Stimulated activated effector memory CD8-positive, alpha-beta T cell treated with anti-CD3 and anti-CD28 coated beads, Interleukin-12 subunit alpha, Interleukin-12 subunit beta, amount 100 ng/mL, for 72 hours (primary cell): ENCODE results near the gene LYL1.

ENCODE experiments used
- ATAC-seq: fragments of 150-1000 bp; cut with Tn5 transposase; 2 replicates; pipeline ENCODE4 v1.10.0; 2021
- DNase-seq, 2 donors: peaks; one replicate each; pipeline ENCODE4 v3.0.0; 2021 to 2022; ENCODE audit warnings: low spot score in 2 of 2
- H3K27ac Mint-ChIP-seq: one replicate; pipeline ENCODE4 v1.8.0; 2022; ENCODE audit warnings: mild to moderate bottlenecking, mixed read lengths
- H3K36me3 Mint-ChIP-seq: one replicate; pipeline ENCODE4 v1.8.0; 2022; ENCODE audit warnings: mild to moderate bottlenecking, mixed read lengths
- H3K4me1 Mint-ChIP-seq: one replicate; pipeline ENCODE4 v1.8.0; 2022; ENCODE audit warnings: mixed read lengths
- H3K4me3 Mint-ChIP-seq: one replicate; pipeline ENCODE4 v1.8.0; 2022; ENCODE audit warnings: mild to moderate bottlenecking, mixed read lengths
- H3K9me3 Mint-ChIP-seq: one replicate; pipeline ENCODE4 v1.8.0; 2022; ENCODE audit warnings: mixed read lengths

Gene LYL1

DNA sequence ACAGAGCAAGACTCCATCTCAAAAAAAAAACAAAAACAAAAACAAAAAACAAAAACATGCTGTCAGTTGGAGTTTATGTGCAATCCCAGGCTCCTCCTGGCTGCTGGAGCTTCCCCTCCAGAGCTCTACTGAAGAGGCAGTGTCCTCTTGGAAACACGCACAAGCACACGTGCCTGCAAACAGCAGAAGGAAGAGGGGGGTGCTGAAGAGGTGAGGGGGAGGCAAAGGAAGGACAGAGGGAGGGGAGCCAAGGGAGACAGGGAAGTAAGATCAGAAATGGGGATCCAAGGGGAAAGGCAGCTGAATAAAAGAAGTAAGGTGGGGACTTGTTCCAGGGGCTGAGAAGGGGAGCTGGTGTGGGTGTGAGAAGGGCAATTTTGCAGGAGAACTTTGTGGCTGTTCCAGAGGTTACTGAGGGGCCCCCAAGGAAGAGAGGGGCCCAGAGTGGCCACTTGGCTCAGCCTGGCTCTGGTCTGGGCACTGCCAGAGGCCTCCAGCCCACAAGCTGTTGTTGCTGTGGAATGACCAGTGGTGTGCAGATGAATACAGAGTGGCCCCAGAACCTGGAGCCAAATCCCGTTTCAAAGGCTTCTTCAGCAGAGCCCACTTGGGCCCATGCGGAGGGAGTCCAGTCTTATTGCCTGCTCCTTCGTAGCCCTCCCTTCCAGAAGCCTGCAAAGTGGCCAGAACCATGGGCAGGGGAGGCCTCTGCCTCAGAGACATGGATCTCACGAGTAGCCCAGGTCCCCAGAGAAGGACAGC, 34.4 kb downstream of the LYL1 start:
- Mint-ChIP-seq H3K36me3 (no peaks in the 10 kb centered on the region), H3K9me3 (no peaks in the 10 kb centered on the region), H3K4me1 (no peaks in the 10 kb centered on the region), H3K4me3 (no peak overlapping the region), H3K27ac (no peak overlapping the region)
- DNase-seq (no peak), ATAC-seq (no peak)

DNA sequence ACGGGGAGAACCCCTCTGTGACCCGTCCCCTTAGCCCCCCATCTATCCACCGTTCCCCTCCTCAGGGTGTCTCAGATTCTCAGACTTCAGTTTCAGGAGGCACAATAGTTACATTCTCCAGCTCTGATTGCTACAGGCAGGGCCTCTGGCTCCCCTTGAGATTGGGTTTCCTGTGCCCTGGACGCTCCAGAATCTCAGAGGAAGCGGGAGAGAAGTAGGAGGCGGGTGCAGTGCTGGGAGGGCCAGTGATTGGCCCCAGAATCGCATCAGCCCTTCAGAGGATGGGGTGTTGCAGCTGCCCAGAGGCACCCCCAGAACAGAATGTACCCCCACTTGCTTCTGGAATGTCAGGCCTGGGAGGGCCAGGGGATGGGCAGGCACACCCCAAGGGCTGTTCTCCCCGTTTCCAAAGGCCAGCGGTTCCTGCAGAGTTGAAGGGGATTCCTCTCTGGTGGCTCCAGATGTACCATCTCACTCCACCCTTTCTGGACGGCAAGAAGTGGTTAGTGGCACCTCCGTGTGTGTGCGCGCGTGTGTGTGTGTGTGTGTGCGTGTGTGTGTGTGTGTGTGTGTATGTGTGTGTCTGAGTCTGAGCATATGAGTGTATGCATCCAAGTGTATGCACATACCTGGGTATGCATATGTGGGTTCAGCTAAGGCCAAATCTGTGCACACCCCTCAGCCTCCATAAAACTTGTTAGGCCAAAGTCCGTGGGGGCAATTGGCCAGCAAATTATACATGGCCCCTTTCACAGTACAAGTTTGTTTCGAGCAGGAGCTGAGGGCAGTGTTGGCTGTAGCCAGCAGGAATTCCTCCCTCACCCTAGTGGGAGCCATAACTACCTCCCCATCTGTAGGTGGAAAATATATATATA, 35.5 kb downstream of the LYL1 start:
- DNase-seq (no peak), ATAC-seq (no peak)
- H3K9me3 Mint-ChIP-seq = no peaks in the 10 kb centered on the region
- no peak overlapping the region for H3K27ac Mint-ChIP-seq
- H3K4me1 Mint-ChIP-seq = no peaks in the 10 kb centered on the region
- no peaks in the 10 kb centered on the region for H3K36me3 Mint-ChIP-seq
- no peak overlapping the region for H3K4me3 Mint-ChIP-seq

GRCh38 chr19:13066226-13066625, 36.4 kb downstream of the LYL1 start:
- Mint-ChIP-seq H3K4me1 (peaks cover 2% of the 10 kb centered on the region), H3K4me3 (no peak overlapping the region), H3K36me3 (no peaks in the 10 kb centered on the region), H3K27ac (no peak overlapping the region), H3K9me3 (no peaks in the 10 kb centered on the region)
- ATAC-seq (no peak), DNase-seq (no peak)

DNA sequence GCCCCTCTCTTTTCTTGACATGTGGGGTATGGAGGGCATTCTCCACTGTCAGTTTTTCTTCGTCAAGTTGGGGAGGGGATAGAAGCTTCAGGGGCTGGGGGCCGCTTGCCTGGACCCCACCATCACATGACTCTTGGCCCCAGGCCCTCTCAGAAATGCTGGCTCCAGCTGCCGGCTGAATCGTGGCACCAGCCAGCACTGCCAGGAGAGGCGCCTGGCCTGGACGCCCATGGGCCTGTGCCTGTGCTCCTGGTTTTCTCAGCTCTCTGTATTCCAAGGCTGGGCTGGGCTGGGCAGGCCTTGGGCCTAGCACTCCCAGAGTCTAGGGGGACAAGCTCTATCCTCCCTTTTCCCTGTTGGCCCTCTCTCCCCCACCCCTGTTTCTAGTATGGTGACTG, 38.6 kb downstream of the LYL1 start:
- H3K9me3 Mint-ChIP-seq = no peaks in the 10 kb centered on the region
- ATAC-seq = no peak
- DNase-seq = no peak
- H3K4me3 Mint-ChIP-seq = no peak overlapping the region
- no peaks in the 10 kb centered on the region for H3K36me3 Mint-ChIP-seq
- H3K4me1 Mint-ChIP-seq = peaks cover 7% of the 10 kb centered on the region
- no peak overlapping the region for H3K27ac Mint-ChIP-seq

DNA sequence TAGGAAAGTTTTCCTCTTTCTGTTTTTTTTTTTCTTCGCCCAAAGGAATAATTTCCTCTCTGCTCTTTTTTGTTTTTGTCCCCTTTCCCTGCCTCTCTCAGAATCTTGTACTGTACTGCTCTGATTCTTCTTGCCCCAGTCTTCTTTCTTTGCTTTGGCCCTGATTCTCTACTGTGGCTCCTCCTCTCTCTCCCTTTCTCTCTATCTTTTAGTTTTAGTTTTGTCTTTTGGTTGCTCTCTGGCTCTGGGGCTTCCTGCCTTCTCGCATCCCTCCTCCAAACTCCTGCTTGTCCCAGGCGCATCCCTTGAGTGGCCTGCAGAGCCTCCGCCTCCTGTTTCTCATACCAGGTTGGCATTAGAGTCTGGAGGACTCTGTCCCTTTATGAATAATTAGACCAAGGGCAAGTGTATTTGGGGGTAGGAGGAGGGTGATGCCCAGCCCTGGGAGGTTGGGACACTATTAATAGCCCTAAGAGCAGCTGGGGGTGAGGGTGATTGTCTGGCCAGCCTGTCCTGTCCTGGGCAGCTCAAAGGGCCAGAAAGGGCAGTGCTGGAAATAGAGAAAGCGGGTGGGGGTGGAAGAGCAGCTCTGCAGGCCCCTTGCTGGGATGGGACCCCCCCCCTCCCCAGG, 39.1 kb downstream of the LYL1 start:
- ATAC-seq (no peak), DNase-seq (no peak)
- Mint-ChIP-seq H3K36me3 (no peaks in the 10 kb centered on the region), H3K4me1 (peaks cover 7% of the 10 kb centered on the region), H3K4me3 (no peak overlapping the region), H3K27ac (no peak overlapping the region), H3K9me3 (no peaks in the 10 kb centered on the region)

DNA sequence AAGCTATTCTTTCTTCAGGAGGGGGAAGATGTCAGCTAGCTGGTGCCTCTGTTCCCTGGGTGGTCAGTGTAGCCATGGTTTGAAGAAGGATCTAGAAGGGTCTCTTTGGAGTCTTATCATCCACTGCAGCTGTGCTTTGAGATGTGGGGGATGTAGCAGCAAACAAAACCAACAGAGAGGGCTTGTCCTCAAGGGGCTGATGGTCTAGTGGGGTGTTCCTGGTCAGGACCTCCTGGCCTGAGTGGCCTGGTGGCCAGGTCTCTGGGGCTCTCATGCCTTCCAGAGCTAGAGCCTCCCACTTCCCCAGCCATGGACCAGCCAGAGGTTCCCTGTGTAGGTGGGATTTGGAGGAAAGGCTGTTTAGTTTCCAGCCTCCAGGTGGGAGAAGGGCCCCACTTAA, 40.3 kb downstream of the LYL1 start:
- Mint-ChIP-seq H3K27ac (no peak overlapping the region), H3K36me3 (no peaks in the 10 kb centered on the region), H3K4me1 (peaks cover 7% of the 10 kb centered on the region), H3K4me3 (no peak overlapping the region), H3K9me3 (no peaks in the 10 kb centered on the region)
- ATAC-seq = no peak
- DNase-seq = no peak

GRCh38 chr19:13060964-13061927, 41.4 kb downstream of the LYL1 start:
- Mint-ChIP-seq H3K36me3 (no peaks in the 10 kb centered on the region), H3K4me1 (peaks cover 7% of the 10 kb centered on the region), H3K27ac (no peak overlapping the region), H3K4me3 (peak overlapping the region; percentile 68), H3K9me3 (no peaks in the 10 kb centered on the region)
- DNase-seq (peak; percentile 83 to 90), ATAC-seq (peak; percentile 92)

GRCh38 chr19:13060233-13060963, 42.3 kb downstream of the LYL1 start:
- Mint-ChIP-seq H3K27ac (no peak overlapping the region), H3K4me1 (peaks cover 7% of the 10 kb centered on the region), H3K9me3 (no peaks in the 10 kb centered on the region), H3K36me3 (no peaks in the 10 kb centered on the region), H3K4me3 (peak overlapping the region; percentile 68)
- no peak for DNase-seq
- ATAC-seq = no peak

DNA sequence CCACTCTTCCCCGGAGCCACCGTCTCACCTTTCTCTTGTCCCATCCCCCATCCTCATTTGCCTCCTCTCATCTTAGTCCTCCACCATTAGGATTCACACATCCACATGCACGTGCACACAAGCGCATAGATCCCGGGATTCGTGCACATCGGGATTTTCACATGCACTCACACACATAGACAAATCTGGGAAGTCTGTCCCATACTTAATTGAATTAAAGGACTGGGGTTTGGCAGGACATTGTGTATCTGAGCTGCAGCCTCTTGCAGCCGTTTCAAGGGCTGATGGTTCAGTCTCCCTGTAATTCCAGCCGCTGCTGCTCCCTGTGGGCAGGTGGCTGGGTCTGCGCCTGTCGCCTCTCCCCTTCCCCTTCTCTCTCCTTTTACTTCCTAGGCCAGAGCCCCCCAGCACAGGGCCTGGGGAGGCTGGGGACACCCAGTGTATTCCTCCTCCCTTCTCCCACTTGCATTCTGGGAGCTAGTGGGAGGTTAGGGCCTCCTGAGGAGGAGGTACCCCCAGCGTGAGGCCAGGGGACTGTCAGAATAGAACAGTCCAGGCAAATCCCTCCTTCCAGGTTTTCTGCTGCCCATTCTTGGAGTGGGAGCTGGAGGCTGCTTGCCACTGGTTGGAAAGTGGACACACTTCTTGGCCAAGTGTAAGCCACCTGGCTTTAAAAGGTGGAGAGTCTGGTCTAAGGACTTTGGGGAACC, 43.6 kb downstream of the LYL1 start:
- H3K36me3 Mint-ChIP-seq = no peaks in the 10 kb centered on the region
- ATAC-seq = no peak
- no peak for DNase-seq
- H3K27ac Mint-ChIP-seq = no peak overlapping the region
- H3K4me3 Mint-ChIP-seq = no peak overlapping the region
- peaks cover 7% of the 10 kb centered on the region for H3K4me1 Mint-ChIP-seq
- no peaks in the 10 kb centered on the region for H3K9me3 Mint-ChIP-seq

GRCh38 chr19:13057744-13058143, 44.9 kb downstream of the LYL1 start:
- Mint-ChIP-seq H3K9me3 (no peaks in the 10 kb centered on the region), H3K36me3 (no peaks in the 10 kb centered on the region), H3K27ac (no peak overlapping the region), H3K4me1 (peaks cover 7% of the 10 kb centered on the region), H3K4me3 (no peak overlapping the region)
- DNase-seq = no peak
- no peak for ATAC-seq

GRCh38 chr19:13057147-13057572, 45.5 kb downstream of the LYL1 start:
- ATAC-seq (no peak), DNase-seq (no peak)
- peaks cover 8% of the 10 kb centered on the region for H3K4me1 Mint-ChIP-seq
- H3K4me3 Mint-ChIP-seq = no peak overlapping the region
- H3K36me3 Mint-ChIP-seq = no peaks in the 10 kb centered on the region
- no peaks in the 10 kb centered on the region for H3K9me3 Mint-ChIP-seq
- H3K27ac Mint-ChIP-seq = no peak overlapping the region

DNA sequence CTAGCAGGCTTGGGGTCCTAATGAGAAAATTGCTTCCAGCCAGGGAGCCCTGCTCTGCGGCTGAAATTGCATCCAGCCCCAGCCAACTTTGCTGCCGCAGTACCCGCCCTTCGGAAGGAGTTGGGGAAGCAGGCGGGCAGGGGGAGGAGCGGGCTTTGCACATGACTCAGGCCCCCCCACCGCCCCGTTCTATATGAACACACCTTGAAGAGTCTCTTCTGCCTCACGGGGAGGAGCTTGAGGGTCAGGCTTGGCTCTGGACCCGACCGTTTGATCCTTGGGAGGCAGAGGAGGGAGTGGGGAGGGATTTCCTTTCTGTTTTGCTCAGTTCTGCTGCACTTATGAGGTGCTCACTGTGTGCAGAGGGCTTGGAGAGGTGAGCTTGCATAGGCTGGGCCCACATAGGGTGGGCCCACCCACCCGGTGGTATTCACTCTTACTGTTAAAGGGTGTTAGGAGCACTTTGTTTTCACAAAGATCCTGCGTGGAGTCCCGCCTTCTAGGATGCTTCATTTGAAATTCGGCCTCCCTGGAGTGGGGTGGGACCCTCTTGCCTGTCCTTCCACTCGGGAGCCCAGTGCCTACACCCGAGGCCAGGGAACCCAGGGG, 46.5 kb downstream of the LYL1 start:
- DNase-seq = no peak
- Mint-ChIP-seq H3K4me3 (no peak overlapping the region), H3K9me3 (no peaks in the 10 kb centered on the region), H3K27ac (no peak overlapping the region), H3K4me1 (peaks cover 15% of the 10 kb centered on the region), H3K36me3 (no peaks in the 10 kb centered on the region)
- ATAC-seq = no peak

DNA sequence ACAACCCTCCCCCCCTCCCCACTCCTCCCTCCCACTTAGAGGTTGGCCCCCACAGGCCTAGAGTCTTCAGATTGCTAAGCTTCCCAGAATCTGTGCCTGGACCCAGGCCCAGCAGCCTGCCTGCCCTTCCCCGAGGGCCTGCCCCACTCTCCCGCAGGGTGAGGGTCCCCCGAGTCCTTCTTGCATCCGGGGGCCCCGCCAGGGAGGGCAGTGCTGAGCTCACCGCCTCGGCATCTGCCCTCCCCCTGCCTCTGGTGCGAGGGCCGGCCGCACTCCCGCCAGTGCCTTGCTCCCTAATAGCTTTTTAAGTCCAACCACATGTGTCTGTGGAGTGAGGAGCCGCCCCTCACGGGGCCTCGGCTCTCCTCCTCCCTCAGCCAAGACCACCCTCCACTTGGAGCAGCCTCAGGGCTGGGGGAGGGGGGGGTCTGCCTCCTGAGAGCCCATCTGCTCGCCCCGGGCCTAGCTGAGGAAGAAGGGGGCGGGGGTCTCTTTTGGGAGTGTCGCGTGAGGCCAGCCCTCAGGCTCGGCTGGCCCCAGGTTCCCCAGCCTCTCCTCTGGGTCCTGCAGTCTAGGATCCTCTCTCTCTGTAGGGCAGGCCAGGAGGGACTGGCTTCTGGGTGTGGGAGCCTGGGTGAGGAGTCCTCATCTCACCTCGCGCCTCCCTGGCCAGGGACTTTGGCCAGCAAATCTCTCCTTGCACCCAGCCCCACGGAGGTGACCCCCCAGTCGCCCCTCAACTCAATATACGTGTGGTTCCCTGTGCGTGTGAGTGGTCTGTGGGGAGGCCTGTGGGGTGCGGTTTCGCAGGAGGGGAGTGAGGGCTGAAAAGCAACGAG, 47.2 kb downstream of the LYL1 start:
- Mint-ChIP-seq H3K9me3 (no peaks in the 10 kb centered on the region), H3K27ac (no peak overlapping the region), H3K36me3 (no peaks in the 10 kb centered on the region), H3K4me3 (no peak overlapping the region), H3K4me1 (peaks cover 14% of the 10 kb centered on the region)
- ATAC-seq = no peak
- no peak for DNase-seq
